Endothelial cell of umbilical vein (primary cell): Measurements from ENCODE around the gene YBX1. TPM values are rescaled to one million over a fixed set of nuclear protein-coding genes. Genes with fewer than 3 reads are reported as not detected.

ENCODE experiments used
- BruUV-seq: library from RNA; stranded (reverse); fragments of 400-500 nt; replicated peaks from 2 replicates; lab custom pipeline; 2021; lab: Mats Ljungman, UMichigan
- CTCF ChIA-PET: fragments of 300-600, 350-600 bp; sonication (Branson Sonifier 250); formaldehyde crosslinking; loops from one replicate; lab custom pipeline; 2021; ENCODE audit warnings: antibody characterized with exemption, inconsistent platforms; lab: Charles Lee
- POLR2A ChIA-PET: fragments of 300-600, 350-600 bp; sonication (Branson Sonifier 250); formaldehyde crosslinking; loops from one replicate; lab custom pipeline; 2021; ENCODE audit warnings: antibody characterized with exemption, inconsistent platforms; lab: Charles Lee
- DNase-seq: peaks from one replicate; pipeline ENCODE4 v3.0.0-alpha.2; 2011; ENCODE audit warnings: low read depth, low spot score
- FAIRE-seq: peaks from 2 replicates; lab custom pipeline; 2011; peaks lifted over from hg19 to GRCh38; lab: Jason Lieb, UNC
- H2AFZ ChIP-seq: 2 replicates; pipeline ENCODE4 v1.6.0; 2012; ENCODE audit warnings: low read depth, low read length, control low read depth, inconsistent platforms
- H3K27ac ChIP-seq: 2 replicates; pipeline ENCODE4 v1.5.1; 2011; ENCODE audit warnings: low read depth, mild to moderate bottlenecking, control low read depth, low read length, moderate library complexity; ENCODE audit not compliant: insufficient read depth
- H3K27me3 ChIP-seq, 2 experiments: 2 replicates each; pipeline versions ENCODE4 v1.6.0 to v1.6.1; 2011; ENCODE audit warnings: low read length in 2 of 2, mixed read lengths in 1 of 2; ENCODE audit not compliant: control insufficient read depth in 2 of 2, insufficient read depth in 2 of 2
- H3K36me3 ChIP-seq, 2 experiments: 2 replicates in 1 of 2; 3 replicates in 1 of 2; pipeline ENCODE4 v1.5.1; 2011; ENCODE audit warnings: low read length in 2 of 2, mild to moderate bottlenecking in 1 of 2, moderate library complexity in 1 of 2; ENCODE audit not compliant: control insufficient read depth in 2 of 2, insufficient read depth in 2 of 2; ENCODE audit errors: extremely low read depth in 1 of 2
- H3K4me1 ChIP-seq: 3 replicates; pipeline ENCODE4 v1.5.1; 2011; ENCODE audit warnings: mild to moderate bottlenecking, low read length; ENCODE audit not compliant: control insufficient read depth, insufficient read depth; ENCODE audit errors: extremely low read depth
- H3K4me2 ChIP-seq: 2 replicates; pipeline ENCODE4 v1.6.1; 2011; ENCODE audit warnings: low read length, control low read depth, mixed read lengths; ENCODE audit not compliant: insufficient read depth
- H3K4me3 ChIP-seq, 3 experiments: fragments of 200-600 bp in 1 of 3; sonication (generic), shearing (Covaris generic) in 1 of 3; replicated peaks in 1 of 3; 2 replicates each; pipeline ENCODE4 v1.5.1; 2011 to 2016; ENCODE audit warnings: control low read depth in 3 of 3, low read length in 3 of 3, mild to moderate bottlenecking in 2 of 3, inconsistent platforms in 1 of 3, low read depth in 1 of 3, moderate library complexity in 1 of 3; ENCODE audit not compliant: insufficient read depth in 1 of 3
- H3K79me2 ChIP-seq: 2 replicates; pipeline ENCODE4 v1.6.0; 2012; ENCODE audit warnings: low read length, inconsistent platforms; ENCODE audit not compliant: control insufficient read depth, insufficient read depth
- H3K9ac ChIP-seq: replicated peaks from 2 replicates; pipeline ENCODE3; 2011; ENCODE audit warnings: low read length, control low read depth; ENCODE audit not compliant: insufficient read depth; ENCODE audit errors: extremely low read depth
- H3K9me1 ChIP-seq: replicated peaks from 3 replicates; pipeline ENCODE4 v1.6.0; 2011; ENCODE audit warnings: mild to moderate bottlenecking, low read length; ENCODE audit not compliant: control insufficient read depth, insufficient read depth; ENCODE audit errors: extremely low read depth
- H3K9me3 ChIP-seq: replicated peaks from 2 replicates; pipeline ENCODE4 v1.5.1; 2012; ENCODE audit warnings: low read length, inconsistent platforms; ENCODE audit not compliant: control insufficient read depth, insufficient read depth
- H4K20me1 ChIP-seq: replicated peaks from 2 replicates; pipeline ENCODE3; 2011; ENCODE audit warnings: mild to moderate bottlenecking, low read length; ENCODE audit not compliant: control insufficient read depth, insufficient read depth; ENCODE audit errors: extremely low read depth
- FOS ChIP-seq: IDR thresholded peaks from 2 replicates; pipeline ENCODE4 v1.6.1; 2011; ENCODE audit warnings: mild to moderate bottlenecking, low read length, moderate library complexity, borderline replicate concordance; ENCODE audit not compliant: insufficient read depth
- JUN ChIP-seq: IDR thresholded peaks from 2 replicates; pipeline ENCODE4 v1.6.1; 2011; ENCODE audit warnings: borderline replicate concordance, low read depth; ENCODE audit not compliant: insufficient read length, insufficient read depth
- dilution Hi-C: fragments of 300-500 bp; cut with MboI; formaldehyde crosslinking; loops from one replicate; pipeline ENCODE4 v1.15.0; 2019; ENCODE audit warnings: low sequenced_read_pairs; ENCODE audit not compliant: extremely low pct_ligation_motif_present
- intact Hi-C: fragments of 100-400 bp; cut with micrococcal nuclease; formaldehyde crosslinking; loops from one replicate; pipeline ENCODE4 v1.10.0; 2022
- polyA plus RNA-seq, 4 experiments: library from polyadenylated mRNA; depleted of rRNA in 3 of 4; stranded (reverse) in 3 of 4; unstranded in 1 of 4; fragments of >200 nt; gene quantifications; 2 replicates each; pipeline versions ENCODE4 v1.2.1 to v1.2.3, GENCODE V29; 2011 to 2012; ENCODE audit warnings: missing spikeins in 1 of 4
- total RNA-seq: library from RNA; stranded (reverse); gene quantifications from 2 replicates; pipeline ENCODE4 v1.2.3, GENCODE V29; 2021

Gene YBX1
- total and polyA plus RNA-seq, 2 donors (not counting 3 experiments of a cell fraction or from before 2014, with no cell fraction given), result 430 to 783 TPM

GRCh38 chr1:42660907-42661500 lies 21.2 kb upstream of the YBX1 start:
- DNase-seq (no peak), FAIRE-seq (no peak)
- Histone ChIP-seq H2AFZ (no peak overlapping the region), H3K36me3 (peaks cover 4 to 9% of the 10 kb centered on the region in 2 experiments), H3K4me2 (no peak overlapping the region), H3K27me3 (no peaks in the 10 kb centered on the region), H3K9me3 (no peaks in the 10 kb centered on the region), H3K27ac (no peak overlapping the region), H3K9ac (no peak overlapping the region), H3K79me2 (peaks cover 15% of the 10 kb centered on the region), H4K20me1 (no peaks in the 10 kb centered on the region), H3K4me1 (peaks cover 14% of the 10 kb centered on the region), H3K4me3 (no peak overlapping the region), H3K9me1 (no peaks in the 10 kb centered on the region)
- no peak for TF ChIP-seq JUN
- ChIA-PET CTCF (interaction anchor here (1.1 kb wide), 1 partner anchor 10 kb away, joined by 3 read pairs; no protein-coding TSS in a partner anchor), POLR2A (no interaction called here)
- dilution Hi-C loops (no loop called here), intact Hi-C loops (no loop called here)
- no TSS peak for BruUV-seq

DNA sequence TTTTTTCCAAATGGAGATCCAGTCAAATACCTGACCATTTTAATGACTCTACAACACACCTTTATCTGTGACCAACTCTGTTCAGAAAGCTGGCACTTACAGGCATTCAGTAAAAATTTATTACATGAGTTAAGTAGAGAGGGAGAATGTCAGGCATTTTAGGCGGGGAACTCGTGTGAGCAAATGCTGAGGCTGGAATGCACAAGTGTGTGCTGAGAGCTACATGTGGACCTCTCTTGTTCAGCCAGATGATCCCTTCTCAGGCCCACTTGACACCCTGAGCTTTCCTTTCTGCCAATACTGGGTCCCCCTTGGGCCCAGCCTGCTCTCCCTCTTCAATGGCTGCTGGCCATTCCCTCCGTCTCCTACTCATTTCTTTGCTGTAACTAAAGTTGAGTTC lies 12.3 kb upstream of the YBX1 start:
- BruUV-seq, result no TSS peak
- Histone ChIP-seq H3K4me3 (no peak overlapping the region), H3K4me2 (no peak overlapping the region), H3K27me3 (no peaks in the 10 kb centered on the region), H3K9me3 (no peaks in the 10 kb centered on the region), H2AFZ (no peak overlapping the region), H3K79me2 (no peaks in the 10 kb centered on the region), H3K36me3 (peaks cover 9 to 10% of the 10 kb centered on the region in 2 experiments), H3K4me1 (peaks cover 10% of the 10 kb centered on the region), H3K9me1 (no peaks in the 10 kb centered on the region), H3K27ac (no peak overlapping the region), H3K9ac (no peak overlapping the region), H4K20me1 (no peaks in the 10 kb centered on the region)
- DNase-seq (no peak), FAIRE-seq (no peak)
- TF ChIP-seq FOS, result no peak
- dilution Hi-C loops (no loop called here), intact Hi-C loops (no loop called here)
- ChIA-PET CTCF (no interaction called here), POLR2A (no interaction called here)
